GM12891 (cell line): ENCODE results near the gene GPR85.

ENCODE experiments used
- POLR2AphosphoS5 ChIP-seq: IDR thresholded peaks from 2 replicates; pipeline ENCODE4 v1.6.1; 2011; ENCODE audit warnings: low read depth, low read length, control low read depth
- SPI1 ChIP-seq: IDR thresholded peaks from 2 replicates; pipeline ENCODE4 v1.6.1; 2011; ENCODE audit warnings: low read depth, low read length, control low read depth

GRCh38 chr7:113131367-113131766 is 44.7 kb upstream of the GPR85 start:
- TF ChIP-seq POLR2AphosphoS5 (no peak), SPI1 (no peak)
